ENCODE results near the gene ESYT2. TPM values are rescaled to one million over a fixed set of nuclear protein-coding genes. Genes with fewer than 3 reads are reported as not detected.

Gene ESYT2
- total and polyA plus RNA-seq, 2 of the 4 experiments (the other 2 are of a cell fraction) = 26.7 to 69.9 TPM

- Histone ChIP-seq H3K4me3 (ENCODE audit: insufficient read depth, low read depth, low read length) (no peak overlapping the region), H4K91ac (ENCODE audit: insufficient read depth, low read depth, low read length) (no peak overlapping the region), H3K4me1 (ENCODE audit: control insufficient read depth, insufficient read depth, low read length) (no peaks in the 10 kb centered on the region), H3K9me3 (ENCODE audit: control insufficient read depth, insufficient read depth, low read length) (no peaks in the 10 kb centered on the region), H4K8ac (ENCODE audit: low read depth in 2 of 2, low read length in 2 of 2) (no peak overlapping the region), H2BK120ac (ENCODE audit: low read depth, low read length) (no peak overlapping the region), H3K9ac (ENCODE audit: low read depth, low read length) (no peak overlapping the region), H3K14ac (replicated peaks; ENCODE audit: low read depth, low read length) (no peak overlapping the region), H2BK20ac (ENCODE audit: low read depth, low read length) (no peak overlapping the region), H2AK5ac (ENCODE audit: low read depth, low read length) (no peak overlapping the region), H2AFZ (replicated peaks; ENCODE audit: low read length, poor library complexity) (no peak overlapping the region), H2BK15ac (ENCODE audit: low read depth, low read length) (no peak overlapping the region), H2AK9ac (replicated peaks; ENCODE audit: low read depth, low read length, poor library complexity) (no peak overlapping the region), H3K27ac (ENCODE audit: insufficient read depth, low read length) (no peak overlapping the region), H4K20me1 (ENCODE audit: insufficient read depth, low read length) (no peaks in the 10 kb centered on the region; the same call in 1 of the 2 replicates), H3K56ac (ENCODE audit: extremely low read depth, insufficient read depth, low read length) (no peak overlapping the region), H4K5ac (ENCODE audit: low read depth, low read length) (no peak overlapping the region), H3K36me3 (ENCODE audit: control insufficient read depth, insufficient read depth, low read length) (peaks cover 38% of the 10 kb centered on the region), H3K79me1 (ENCODE audit: low read depth in 1 of 2, low read length in 2 of 2) (peaks cover 3% of the 10 kb centered on the region in 2 experiments; a peak in 1 of 4 replicates), H3K18ac (ENCODE audit: low read depth, low read length) (no peak overlapping the region), H3K27me3 (ENCODE audit: control insufficient read depth, insufficient read depth, low read length) (no peaks in the 10 kb centered on the region), H3K4ac (ENCODE audit: low read depth, low read length) (no peak overlapping the region), H3K4me2 (ENCODE audit: low read depth, low read length) (no peak overlapping the region), H2BK5ac (ENCODE audit: low read depth, low read length, poor library complexity, severe bottlenecking) (no peak overlapping the region), H3K23ac (ENCODE audit: low read depth, low read length) (no peak overlapping the region), H3K9me1 (ENCODE audit: insufficient read depth, low read length) (no peaks in the 10 kb centered on the region)
- no peak for ATAC-seq (ENCODE audit: low read depth)
- no TSS peak for BruUV-seq (replicated peaks)
- TF ChIP-seq CHD1 (IDR thresholded peaks at IDR 0.05; ENCODE audit: low read depth, low read length) = no peak
- TF ChIP-seq CEBPB (IDR thresholded peaks at IDR 0.05; ENCODE audit: low read depth, low read length) = 0 out of 2 replicates have a peak, but pooled peaks have one; percentile 40
- TF ChIP-seq CTCF (conservative IDR thresholded peaks at IDR 0.05; ENCODE audit: low read depth, low read length) = no peak
- no peak for DNase-seq
- CTCF ChIA-PET = interaction anchor here (1.6 kb wide), 1 partner anchor 11 kb away, joined by 4 read pairs; no protein-coding TSS in a partner anchor
- POLR2A ChIA-PET (ENCODE audit: unreplicated experiment) = no interaction called here
- dilution Hi-C loops (cut with HindIII; ENCODE audit: low sequenced_read_pairs, unreplicated experiment) = no loop called here
- in situ Hi-C loops (cut with MboI; ENCODE audit: low sequenced_read_pairs) = no loop called here
- intact Hi-C loops (cut with micrococcal nuclease) = no loop called here
- WGBS, 2 experiments (ENCODE audit: extremely low coverage in 2 of 2, insufficient read length in 1 of 2) = no CpG with 5 or more reads among the region's 2 CpGs
Observed at GRCh38 chr7:158751199-158751598, 78.1 kb downstream of the ESYT2 start.
